NCI-H748 treated with DMSO at 0.1 percent for 48 hours (cell line): ENCODE measurements around the gene BTNL9.
"Not testable (repeated sequence)": the region's sequence is repeated elsewhere in the genome, so short reads cannot be mapped to it uniquely, and the experiment has no call there.

Experiments used
- DNase-seq: peaks from one replicate; lab custom pipeline; 2025; lab: John Stamatoyannopoulos, UW

Gene BTNL9

DNA sequence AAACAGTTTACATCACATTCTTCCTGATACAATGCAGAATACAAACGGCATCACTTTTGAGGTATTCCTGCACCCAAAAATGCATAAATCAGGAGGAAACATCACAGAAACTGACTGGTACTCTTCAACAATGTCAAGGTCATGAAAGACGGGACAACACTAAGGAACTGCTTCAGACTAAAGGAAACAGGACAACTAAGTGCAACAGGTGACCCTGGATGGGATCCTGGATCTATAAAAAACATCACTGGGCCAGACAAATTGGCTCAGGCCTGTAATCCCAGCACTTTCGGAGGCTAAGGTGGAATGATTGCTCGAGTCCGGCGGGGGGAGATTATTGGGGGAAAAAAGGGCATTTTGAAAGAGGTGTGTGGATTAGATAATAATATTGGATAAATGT is 22.6 kb downstream of the BTNL9 start:
- DNase-seq: no peak

DNA sequence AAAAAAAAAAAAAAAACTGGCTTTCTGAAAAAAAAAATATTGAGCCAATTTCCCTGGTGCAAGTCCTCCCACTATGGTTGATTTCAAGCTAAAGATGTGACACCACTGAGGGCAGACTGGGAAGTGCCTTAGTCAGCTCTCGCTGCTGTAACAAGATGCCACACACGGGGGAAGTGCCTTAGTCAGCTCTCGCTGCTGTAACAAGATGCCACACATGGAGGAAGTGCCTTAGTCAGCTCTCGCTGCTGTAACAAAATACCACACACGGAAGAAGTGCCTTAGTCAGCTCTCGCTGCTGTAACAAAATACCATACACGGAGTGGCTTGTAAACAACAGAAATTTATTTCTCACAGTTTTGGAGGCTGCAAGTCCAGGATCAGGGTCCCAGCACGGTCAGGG is 23.4 kb downstream of the BTNL9 start:
- DNase-seq: no peak

DNA sequence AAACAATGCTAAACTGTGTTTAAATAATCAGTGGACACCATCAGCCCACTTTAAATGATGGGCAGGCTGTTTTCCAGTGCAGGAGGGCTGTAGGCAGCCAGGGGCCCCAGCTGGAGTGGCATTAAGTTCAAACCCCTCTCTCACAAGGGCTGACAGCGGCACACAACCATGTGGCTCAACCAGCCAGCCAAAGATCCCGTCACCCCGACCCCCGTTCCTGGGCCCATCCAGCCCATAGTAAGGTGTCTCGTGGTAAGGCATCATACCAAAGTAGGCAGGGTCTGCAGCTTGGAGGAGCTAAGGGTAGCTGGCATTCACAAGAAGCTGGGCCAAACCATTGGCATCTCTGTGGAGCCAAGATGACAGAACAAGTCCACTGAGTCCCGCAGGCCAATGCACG is 24.9 kb downstream of the BTNL9 start:
- DNase-seq: no peak

DNA sequence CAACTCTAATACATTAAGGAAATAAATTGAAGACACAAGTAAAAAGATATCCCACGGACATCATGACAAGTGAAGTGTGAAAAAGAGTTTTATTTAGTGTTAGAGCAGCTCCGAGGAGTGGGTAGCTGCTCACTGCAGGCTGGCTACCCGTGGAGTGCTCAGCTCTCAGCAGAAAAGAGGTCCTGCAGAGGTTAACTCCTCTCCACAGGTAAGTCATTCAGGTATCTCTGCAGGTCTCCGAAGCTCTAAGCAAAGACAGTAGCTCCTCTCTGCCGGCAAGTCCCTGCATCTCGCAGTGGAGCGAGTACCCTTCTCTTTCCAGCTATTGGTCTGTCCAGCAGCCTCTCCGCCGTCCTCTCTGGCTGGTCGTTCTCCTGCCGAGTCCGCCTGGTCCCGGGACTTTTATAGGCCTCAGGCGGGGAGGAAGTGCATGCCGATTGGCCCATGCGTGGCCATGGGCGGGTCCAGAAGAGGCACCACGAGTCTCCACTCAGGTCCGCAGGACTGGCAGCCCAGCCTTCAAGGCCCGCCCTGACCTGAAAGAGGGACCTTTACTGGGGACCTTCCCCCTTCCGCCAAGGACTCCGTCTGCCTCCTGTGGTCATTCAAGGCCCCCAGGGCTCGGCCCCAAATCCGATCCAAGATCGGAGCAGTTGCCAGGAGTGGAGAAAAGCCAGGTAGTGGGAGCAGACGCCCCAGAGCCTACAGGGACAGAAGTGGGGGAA is 29.9 kb downstream of the BTNL9 start:
- no peak for DNase-seq

DNA sequence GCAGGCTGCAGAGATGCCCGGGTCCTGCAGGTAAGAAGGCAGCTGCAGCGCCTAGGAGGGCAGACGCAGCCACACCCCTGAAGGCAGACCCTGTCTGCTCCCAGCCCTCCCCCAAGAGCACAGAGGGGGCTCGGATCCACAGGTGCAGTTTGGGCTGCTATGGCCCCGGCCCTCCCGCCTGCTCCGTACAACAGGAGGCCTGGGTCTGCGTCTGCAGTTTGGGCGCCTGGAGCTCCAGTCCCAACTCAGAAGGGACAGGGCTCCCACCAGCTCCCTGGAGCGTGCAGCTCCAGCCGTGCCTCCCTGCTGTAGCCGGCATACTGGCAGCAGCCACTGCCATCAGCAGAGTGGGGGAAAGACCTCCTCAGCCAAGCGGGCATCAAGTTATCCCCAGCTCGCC is 30.5 kb downstream of the BTNL9 start:
- no peak for DNase-seq

DNA sequence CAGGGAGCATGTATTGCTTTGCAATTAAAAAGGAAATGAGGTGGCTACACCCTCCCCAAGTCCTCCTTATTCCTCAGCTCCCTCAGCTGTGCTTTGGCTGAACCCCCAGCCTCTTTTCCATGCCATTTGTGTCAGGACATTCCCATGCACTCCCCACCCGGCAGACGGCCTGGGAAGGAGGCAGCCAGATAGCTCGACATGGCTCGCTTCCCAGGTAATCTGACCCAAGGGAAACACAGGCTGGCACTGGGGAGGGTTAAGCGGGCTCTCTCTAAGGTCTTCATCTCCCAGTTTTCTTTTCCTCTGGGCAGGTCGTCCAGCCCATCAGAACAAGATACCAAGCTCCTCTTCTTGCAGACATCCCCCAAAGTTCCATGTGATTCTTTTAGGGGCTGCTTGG is 31.2 kb downstream of the BTNL9 start:
- DNase-seq: no peak

DNA sequence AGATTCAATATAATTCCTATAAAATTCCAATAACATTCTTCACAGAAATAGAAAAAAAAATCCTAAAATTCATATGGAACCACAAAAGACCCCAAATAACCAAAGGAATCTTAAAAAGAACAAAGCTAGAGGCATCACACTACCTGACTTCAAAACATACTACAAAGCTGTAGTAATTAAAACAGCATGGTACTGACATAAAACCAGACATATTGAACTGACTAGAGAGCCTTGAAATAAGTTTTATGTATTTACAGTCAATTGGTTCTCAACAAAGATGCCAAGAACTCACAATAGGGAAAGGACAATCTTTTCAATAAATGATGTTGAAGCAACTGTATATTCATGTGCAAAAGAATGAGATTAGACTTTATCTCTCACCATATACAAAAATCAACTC is 36.9 kb downstream of the BTNL9 start:
- no peak for DNase-seq

DNA sequence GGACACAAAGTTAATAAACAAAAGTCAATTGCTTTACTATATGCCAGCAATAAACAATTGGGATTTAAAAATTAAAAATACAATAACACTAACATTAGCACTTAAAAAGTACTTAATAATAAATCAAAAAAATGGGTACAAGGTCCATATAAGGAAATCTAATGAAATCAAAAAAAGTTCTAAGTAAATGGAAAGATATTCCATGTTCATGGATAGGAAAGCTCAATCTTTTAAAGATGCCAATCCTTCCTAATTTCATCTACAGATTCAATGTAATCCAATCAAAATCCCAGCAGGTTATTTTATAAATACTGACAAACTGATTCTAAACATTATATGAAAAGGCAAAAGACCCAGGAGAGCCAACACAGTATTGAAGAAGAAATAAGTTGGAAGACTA is 41.9 kb downstream of the BTNL9 start:
- no peak for DNase-seq

DNA sequence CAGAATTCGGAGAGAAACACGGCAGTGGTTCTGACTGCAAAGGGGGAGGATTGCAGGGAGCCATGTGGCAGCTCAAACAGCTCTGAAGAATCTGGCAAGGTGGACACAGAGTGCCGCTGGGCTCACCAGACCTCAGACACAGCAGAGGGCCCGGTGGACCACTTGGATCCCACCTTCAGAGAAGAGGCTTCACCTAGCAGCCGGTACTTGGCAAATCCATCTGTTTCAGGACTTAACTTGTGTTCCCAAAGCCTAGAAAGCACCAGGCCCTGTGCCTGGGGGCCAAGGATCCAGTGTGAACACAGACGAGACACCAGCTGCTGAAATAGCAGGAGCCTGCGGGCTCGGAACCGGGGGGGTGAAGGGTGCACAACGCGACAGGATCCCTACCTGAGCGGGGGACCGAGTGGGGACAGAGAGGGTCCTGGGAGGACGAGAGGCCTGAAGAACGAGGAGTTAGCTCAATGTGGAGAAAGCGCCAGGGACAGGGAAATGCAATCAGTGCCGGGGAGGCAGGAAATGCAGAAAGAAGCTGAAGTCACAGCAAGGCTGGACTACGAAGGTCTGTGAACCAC is 44.6 kb downstream of the BTNL9 start:
- no peak for DNase-seq

DNA sequence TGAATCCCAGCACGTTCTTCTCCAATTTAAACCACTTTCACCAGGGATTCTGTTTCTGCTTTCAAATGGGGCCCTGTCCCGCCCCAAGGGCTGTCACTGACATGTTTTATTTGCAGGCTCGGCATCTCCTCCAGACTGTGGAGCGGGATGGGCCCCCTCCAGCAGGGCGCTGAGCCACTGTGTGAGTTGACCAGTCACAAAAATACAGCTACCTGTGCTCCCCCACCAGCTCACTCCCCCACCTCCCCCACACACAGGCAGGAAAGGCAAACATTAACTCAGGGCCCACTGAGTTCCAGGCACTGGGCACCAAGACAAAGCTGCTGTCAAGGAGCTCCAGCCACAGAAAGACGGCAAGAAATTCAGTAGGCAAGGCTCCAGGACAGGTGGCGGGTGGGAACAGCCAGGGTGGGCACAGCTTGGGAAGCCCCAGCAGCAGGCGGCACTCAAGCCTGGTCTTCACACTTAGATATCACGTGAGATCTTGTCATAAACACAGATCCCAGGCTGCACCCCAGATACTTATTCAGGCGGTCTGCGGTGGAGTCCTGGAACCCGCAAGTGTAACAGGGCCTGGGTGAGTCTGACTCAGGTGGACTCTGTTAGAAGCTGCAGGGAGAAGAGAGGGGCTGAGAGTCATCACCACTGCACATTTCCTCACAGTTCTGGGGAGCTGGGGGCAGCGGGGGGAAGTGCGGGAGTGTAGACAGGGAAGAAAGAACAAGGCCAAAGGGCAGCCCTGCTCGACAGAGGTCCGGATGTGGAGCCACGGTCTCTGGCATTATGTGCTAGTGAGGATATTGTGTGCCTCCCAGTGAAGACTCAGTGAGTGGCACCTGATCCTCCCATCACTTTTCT is 46.2 kb downstream of the BTNL9 start:
- no peak for DNase-seq

DNA sequence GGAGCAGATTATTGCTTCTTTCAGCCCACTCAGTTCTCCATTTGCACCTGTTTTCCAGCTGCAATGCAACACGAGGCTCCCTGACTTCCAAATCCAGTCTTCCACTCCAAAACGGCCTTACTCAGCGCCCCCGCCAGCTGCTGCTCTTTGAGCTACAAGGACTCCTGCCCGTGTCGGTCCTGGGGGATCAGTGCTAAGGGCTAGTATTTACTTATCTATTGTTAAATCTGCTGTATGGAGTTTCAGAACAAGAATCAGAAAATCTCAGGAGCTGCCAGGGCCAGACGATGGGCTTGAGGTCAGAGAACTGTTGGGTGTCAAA is 46.8 kb downstream of the BTNL9 start:
- DNase-seq: no peak

DNA sequence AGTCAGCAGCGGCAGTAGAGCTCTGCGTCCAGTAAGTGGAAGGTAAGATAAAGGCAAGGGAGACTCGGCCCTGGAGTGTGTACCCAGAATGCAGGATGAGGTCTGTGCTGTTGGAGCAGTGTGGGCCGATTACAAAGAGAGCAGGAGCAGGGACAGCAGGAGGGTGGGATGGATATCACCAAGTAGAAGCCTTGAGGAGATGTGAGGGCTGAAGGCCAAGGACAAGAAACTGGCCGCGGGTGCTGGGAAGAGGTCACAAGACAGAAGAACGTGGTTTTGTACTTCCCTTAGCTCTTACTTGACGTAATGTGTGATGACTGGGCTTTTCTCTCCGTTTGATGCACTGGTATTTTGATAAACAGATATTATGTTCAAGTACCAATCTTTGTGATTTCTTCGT is 47.2 kb downstream of the BTNL9 start:
- no peak for DNase-seq

DNA sequence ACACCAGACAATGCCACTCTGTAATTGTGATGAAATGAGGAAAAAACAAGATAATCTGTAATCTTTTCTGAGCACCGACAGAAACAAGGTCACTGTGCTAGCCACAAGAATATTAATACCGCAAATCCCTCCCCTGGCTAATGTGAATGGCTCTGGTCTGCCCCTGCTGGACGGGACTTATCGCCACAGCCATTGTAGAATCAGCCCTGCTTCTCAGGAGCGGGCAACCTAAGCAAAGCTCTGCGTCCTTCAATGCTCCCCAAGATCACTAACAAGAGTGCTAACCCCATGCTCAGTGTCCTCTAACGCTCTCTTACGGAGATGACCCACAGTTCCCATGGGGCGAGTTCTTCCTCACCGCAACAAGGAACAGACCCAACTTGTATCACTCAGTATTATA is 48.2 kb downstream of the BTNL9 start:
- no peak for DNase-seq

DNA sequence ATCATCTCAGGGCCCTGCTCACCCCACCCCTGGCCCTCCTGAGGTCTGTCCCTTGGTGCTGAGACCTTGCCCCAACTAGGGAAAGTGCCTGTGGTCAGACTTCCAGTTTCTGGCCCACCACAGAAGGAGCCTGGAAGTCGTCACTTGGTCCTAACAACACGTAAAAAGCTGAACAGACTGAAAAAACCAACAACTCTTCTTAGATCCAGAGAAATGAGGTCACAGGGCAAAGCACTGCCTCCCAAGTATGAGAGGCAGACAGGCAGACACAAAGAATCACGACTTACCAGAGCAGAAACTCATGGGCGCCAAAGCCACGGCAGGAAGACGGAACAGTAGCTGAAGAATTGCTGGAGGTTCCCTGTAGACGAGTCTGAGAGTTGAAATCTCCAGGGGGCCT is 52.4 kb downstream of the BTNL9 start:
- DNase-seq: no peak

DNA sequence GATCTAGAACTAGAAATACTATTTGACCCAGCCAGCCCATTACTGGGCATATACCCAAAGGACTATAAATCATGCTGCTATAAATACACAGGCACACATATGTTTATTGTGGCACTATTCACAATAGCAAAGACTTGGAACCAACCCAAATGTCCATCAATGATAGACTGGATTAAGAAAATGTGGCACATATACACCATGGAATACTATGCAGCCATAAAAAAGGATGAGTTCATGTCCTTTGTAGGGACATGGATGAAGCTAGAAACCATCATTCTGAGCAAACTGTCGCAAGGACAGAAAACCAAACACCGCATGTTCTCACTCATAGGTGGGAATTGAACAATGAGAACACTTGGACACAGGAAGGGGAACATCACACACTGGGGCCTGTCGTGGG is 55.1 kb downstream of the BTNL9 start:
- not testable (repeated sequence) for DNase-seq

DNA sequence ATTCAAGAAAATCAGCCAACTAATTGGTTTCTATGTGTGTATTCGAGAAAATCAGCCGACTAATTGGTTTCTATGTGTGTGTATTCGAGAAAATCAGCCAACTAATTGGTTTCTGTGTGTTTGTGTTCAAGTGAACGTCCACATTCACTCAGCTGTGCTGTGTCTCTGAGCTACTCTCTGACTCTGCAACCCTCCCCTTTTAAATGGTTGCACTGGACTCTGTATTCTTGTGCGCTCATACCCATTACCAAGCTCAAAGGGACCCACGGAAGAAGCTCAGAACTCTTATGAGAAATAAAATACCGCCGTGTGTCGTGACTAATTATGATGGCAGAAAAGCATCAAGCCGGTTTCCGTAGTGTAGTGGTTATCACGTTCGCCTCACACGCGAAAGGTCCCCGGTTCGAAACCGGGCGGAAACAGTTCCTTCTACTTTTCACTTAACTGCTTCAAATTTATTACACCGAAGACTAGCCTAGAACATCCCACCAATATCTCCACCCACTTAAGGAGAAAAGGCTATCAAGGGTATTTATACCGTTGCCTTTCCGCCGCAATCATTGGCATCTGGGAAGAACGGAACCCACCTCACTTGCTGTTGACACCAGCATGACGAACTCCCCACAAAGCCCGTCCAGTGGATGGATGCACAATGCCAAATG is 56.8 kb downstream of the BTNL9 start:
- DNase-seq: not testable (repeated sequence)

DNA sequence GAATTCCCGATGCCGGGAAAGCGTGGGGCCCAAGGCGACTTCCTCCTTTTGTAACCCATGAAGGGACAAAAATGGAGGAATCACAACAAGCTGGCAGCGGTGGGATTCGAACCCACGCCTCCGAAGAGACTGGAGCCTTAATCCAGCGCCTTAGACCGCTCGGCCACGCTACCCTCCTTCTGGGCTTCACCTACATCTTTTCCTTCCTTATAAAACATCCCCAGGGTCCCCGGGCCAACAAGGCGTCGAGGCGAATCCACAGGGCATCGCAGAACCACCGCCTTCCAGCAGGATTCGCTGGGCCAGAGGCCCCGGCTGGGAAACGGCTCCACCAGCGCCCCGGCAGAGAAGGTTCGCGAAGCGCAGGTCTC is 57.3 kb downstream of the BTNL9 start:
- not testable (repeated sequence) for DNase-seq

DNA sequence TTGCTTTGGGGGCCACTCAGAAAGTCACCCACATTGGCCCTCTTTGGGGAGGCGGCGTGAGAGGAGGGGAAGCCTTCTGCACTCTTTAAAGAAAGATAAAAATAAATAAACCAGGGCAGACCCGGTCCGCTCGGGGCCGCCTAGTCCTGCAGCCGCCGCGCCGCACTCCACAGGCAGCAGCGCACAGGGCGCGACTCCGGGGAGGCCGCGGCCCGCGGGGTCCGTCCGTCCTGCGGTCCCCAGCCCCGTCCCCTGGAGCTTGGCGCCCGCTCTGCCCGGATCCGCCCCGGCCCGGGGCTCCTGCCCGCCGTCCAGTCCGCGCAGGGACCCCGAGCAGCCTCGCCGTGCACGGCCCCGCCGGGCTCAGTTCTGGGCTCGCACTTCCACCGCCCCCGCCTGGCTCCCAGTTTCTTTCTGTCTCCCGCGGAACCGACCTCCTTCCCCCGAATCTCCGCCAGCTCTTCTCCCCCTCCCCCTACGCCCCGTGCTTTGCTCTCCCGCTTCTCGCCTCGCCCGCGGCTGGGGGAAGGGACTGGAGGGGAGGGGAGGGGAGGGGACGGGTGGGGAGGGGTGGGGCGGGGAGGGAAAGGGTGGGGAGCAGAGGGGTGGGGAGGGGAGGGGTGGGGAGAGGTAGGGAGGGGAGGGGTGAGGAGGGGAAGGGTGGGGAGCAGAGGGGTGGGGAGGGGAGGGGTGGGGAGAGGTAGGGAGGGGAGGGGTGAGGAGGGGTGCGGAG is 57.9 kb downstream of the BTNL9 start:
- DNase-seq: not testable (repeated sequence)

DNA sequence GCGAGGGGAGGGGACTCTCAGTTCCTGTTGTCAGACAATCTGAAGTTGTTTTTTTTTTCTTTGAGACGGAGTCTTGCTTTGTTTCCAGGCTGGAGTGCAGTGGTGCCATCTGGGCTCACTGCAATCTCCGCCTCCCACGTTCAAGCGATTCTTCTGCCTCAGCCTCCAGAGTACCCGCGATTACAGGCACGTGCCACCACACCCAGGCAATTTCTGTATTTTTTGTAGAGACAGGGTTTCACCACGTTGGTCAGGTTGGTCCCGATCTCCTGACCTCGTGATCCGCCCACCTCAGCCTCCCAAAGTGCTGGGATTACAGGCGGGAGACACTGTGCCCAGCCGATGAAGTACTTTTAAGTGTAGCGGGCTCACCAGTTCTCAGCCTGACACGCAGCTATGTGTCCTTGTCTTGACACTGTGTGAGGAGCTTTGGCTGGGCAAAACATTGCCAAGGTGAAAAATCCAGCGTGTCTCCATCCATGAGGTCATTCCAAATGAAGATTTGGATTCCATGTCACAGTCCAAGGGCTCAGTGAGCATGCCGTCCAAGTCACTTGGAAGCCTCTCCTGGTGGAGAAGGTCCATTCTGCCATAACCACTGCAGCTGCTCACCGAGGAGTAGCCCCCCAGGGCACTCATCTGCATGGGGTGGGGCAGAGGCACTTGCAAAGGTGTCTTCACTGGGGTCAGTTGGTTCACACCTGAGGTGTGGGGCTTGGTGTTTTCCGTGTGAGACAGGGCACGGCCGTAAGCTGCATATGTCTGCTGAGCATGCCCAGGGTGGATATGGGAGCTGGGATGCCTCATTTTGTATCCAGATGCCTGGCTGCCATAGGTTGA is 58.9 kb downstream of the BTNL9 start:
- no peak for DNase-seq

DNA sequence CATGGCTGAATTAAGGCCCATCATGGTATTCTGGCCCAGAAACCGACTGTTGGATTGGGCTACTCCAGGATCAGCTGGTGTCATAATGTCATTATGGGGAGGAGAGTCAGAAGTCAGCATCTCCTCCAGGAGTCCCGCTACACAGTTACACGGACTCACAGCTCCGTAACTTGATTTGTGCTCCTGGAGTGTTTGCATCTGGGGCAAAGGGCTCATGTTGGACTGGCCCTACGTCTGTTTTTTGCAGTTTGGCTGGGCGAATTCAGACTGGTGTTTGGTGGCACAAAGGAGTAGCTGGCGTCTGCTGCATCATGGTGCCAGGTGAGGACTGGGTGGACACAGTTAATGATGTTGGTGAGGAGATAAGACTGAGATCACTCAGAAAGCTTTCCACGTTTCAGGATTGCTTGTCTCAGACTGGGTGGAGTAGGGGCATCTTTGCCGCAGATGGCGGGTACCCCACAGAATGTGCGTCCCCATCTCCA is 59.6 kb downstream of the BTNL9 start:
- DNase-seq: no peak
